LNCaP clone FGC (cell line): ENCODE data around the gene MYBL2.
"Not testable (repeated sequence)": the region's sequence is repeated elsewhere in the genome, so short reads cannot be mapped to it uniquely, and the experiment has no call there.

Experiments
- DNase-seq: peaks from one replicate; pipeline ENCODE4 v3.0.0-alpha.2; 2011; ENCODE audit warnings: low read depth
- H3K4me3 ChIP-seq: 2 replicates; pipeline ENCODE4 v1.5.1; 2011; ENCODE audit warnings: mild to moderate bottlenecking, low read depth, low read length, control low read depth
- CTCF ChIP-seq: IDR thresholded peaks from 2 replicates; pipeline ENCODE4 v1.5.1; 2012; ENCODE audit warnings: mild to moderate bottlenecking; ENCODE audit not compliant: control insufficient read depth, insufficient read depth; ENCODE audit errors: extremely low read depth

MYBL2 gene

GRCh38 chr20:43755390-43755789, 88.5 kb downstream of the MYBL2 start:
- no peak for DNase-seq
- TF ChIP-seq CTCF = no peak
- no peak overlapping the region for H3K4me3 ChIP-seq

- no peak overlapping the region for H3K4me3 ChIP-seq
- TF ChIP-seq CTCF = no peak
- no peak for DNase-seq
These were observed 88.9 kb downstream of the MYBL2 start for GRCh38 chr20:43755851-43756250.

- not testable (repeated sequence) for H3K4me3 ChIP-seq, DNase-seq
These were observed 91.0 kb downstream of the MYBL2 start for GRCh38 chr20:43757888-43758287.

- no peak for DNase-seq
- TF ChIP-seq CTCF = no peak
- no peak overlapping the region for H3K4me3 ChIP-seq
These were observed 94.7 kb downstream of the MYBL2 start for GRCh38 chr20:43761386-43762340.

DNA sequence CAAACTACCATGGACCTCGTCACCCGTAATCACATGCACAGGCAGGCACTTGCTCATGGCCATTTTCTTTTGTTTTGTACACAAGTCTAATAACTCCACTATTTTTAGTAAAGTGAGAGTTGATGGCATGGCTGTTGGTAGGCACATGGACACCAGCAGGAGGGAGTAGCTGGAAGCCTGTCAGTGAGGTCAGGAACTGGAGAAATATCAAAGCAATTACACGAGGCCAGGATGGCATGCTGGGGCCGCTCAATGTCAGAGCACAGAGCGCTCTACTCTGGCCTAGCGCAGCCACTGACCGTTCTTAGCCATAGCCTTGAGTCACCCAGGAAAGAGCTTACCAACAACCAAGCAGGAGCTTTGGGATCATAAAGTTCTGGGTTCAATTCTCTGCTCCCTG, 96.0 kb downstream of the MYBL2 start:
- no peak for TF ChIP-seq CTCF
- no peak overlapping the region for H3K4me3 ChIP-seq
- DNase-seq = no peak

DNA sequence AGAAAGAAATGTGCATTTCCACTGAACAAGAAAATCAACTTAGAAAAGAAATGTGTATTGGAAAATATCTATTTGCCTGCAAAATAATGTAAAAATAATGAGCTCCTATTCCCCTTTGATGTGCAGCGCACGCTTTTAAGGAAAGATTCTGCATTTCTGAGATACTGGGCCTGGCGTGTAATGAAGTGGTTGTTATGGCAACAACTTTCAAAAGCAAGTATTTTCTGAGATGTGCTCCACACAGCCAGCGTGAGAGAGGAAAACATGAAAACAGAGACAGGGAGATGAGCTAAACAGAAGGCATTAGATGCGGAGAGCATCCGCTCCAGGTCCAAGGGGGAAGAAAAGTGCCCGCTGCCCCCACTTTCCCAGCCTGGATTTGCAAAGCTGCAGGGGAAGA, 99.0 kb downstream of the MYBL2 start:
- no peak for TF ChIP-seq CTCF
- no peak overlapping the region for H3K4me3 ChIP-seq
- DNase-seq = no peak
